GM21360 (cell line): ENCODE measurements around the gene ZDHHC3.

Experiments used
- ATAC-seq: cut with Tn5 transposase; IDR thresholded peaks from one replicate; pipeline ENCODE4 v1.9.1; 2021; ENCODE audit warnings: mild to moderate bottlenecking, moderate library complexity; ENCODE audit not compliant: unreplicated experiment

Gene ZDHHC3

GRCh38 chr3:44899683-44900367 is 76.1 kb downstream of the ZDHHC3 start:
- ATAC-seq: no peak

- ATAC-seq: no peak
Measured at GRCh38 chr3:44896440-44896839, 79.5 kb downstream of the ZDHHC3 start.

- ATAC-seq: no peak
Measured at GRCh38 chr3:44894485-44894884, 81.5 kb downstream of the ZDHHC3 start.

GRCh38 chr3:44893097-44893496 is 82.9 kb downstream of the ZDHHC3 start:
- ATAC-seq: no peak

GRCh38 chr3:44892689-44893088 is 83.3 kb downstream of the ZDHHC3 start:
- no peak for ATAC-seq

- ATAC-seq: no peak
Measured at GRCh38 chr3:44890852-44891251, 85.1 kb downstream of the ZDHHC3 start.

GRCh38 chr3:44890258-44890657 is 85.7 kb downstream of the ZDHHC3 start:
- ATAC-seq: no peak

- ATAC-seq: no peak
Measured at GRCh38 chr3:44887101-44887500, 88.9 kb downstream of the ZDHHC3 start.

GRCh38 chr3:44886561-44886960 is 89.4 kb downstream of the ZDHHC3 start:
- ATAC-seq: no peak

GRCh38 chr3:44885618-44886017 is 90.4 kb downstream of the ZDHHC3 start:
- ATAC-seq: no peak

- no peak for ATAC-seq
Measured at GRCh38 chr3:44883999-44884431, 92.0 kb downstream of the ZDHHC3 start.

GRCh38 chr3:44883213-44883955 is 92.6 kb downstream of the ZDHHC3 start:
- no peak for ATAC-seq

GRCh38 chr3:44880284-44880683 is 95.7 kb downstream of the ZDHHC3 start:
- ATAC-seq: no peak

- no peak for ATAC-seq
Measured at GRCh38 chr3:44877333-44877732, 98.6 kb downstream of the ZDHHC3 start.

GRCh38 chr3:44875596-44875995 is 100.4 kb downstream of the ZDHHC3 start:
- no peak for ATAC-seq
